Lung (tissue), 12 donors: ENCODE measurements around the gene CACNA1I. TPM values are rescaled to one million over a fixed set of nuclear protein-coding genes. Genes with fewer than 3 reads are reported as not detected.
"Not testable (repeated sequence)": the region's sequence is repeated elsewhere in the genome, so short reads cannot be mapped to it uniquely, and the experiment has no call there.

Source experiments
- ATAC-seq: fragments of 200-7000 bp; cut with Tn5 transposase; one replicate; pipeline ENCODE4 v1.9.1; 2020; ENCODE audit warnings: moderate number of reproducible peaks; ENCODE audit not compliant: insufficient read depth, low FRiP score
- DNase-seq, 3 donors: peaks; one replicate each; pipeline ENCODE4 v3.0.0-alpha.2; 2013 to 2017
- H3K27ac ChIP-seq, 2 donors: one replicate each; pipeline ENCODE4 v1.5.1; 2013; ENCODE audit warnings: mild to moderate bottlenecking in 2 of 2, moderate library complexity in 2 of 2, control low read depth in 1 of 2, inconsistent platforms in 1 of 2, low read depth in 1 of 2, low read length in 1 of 2
- H3K27me3 ChIP-seq, 3 donors: one replicate each; pipeline ENCODE4 v1.5.1; 2013; ENCODE audit warnings: low read length in 2 of 3; ENCODE audit not compliant: control insufficient read depth in 3 of 3, insufficient read depth in 3 of 3
- H3K36me3 ChIP-seq, 4 donors: one replicate each; pipeline ENCODE4 v1.5.1; 2013; ENCODE audit warnings: low read length in 4 of 4, mild to moderate bottlenecking in 1 of 4, moderate library complexity in 1 of 4; ENCODE audit not compliant: control insufficient read depth in 4 of 4, insufficient read depth in 4 of 4
- H3K4me1 ChIP-seq, 5 donors: one replicate each; pipeline ENCODE4 v1.5.1; 2013; ENCODE audit warnings: low read length in 5 of 5, mild to moderate bottlenecking in 2 of 5, moderate library complexity in 1 of 5; ENCODE audit not compliant: control insufficient read depth in 5 of 5, insufficient read depth in 5 of 5
- H3K4me3 ChIP-seq: one replicate; pipeline ENCODE4 v1.5.1; 2013; ENCODE audit warnings: mild to moderate bottlenecking, control low read depth, moderate library complexity
- H3K9ac ChIP-seq, 2 donors: one replicate each; pipeline ENCODE4 v1.5.1; 2013; ENCODE audit warnings: low read length in 2 of 2, control low read depth in 1 of 2; ENCODE audit not compliant: insufficient read depth in 1 of 2
- H3K9me3 ChIP-seq, 4 donors: one replicate each; pipeline ENCODE4 v1.5.1; 2013; ENCODE audit warnings: low read length in 3 of 4, mild to moderate bottlenecking in 1 of 4, moderate library complexity in 1 of 4; ENCODE audit not compliant: control insufficient read depth in 4 of 4, insufficient read depth in 3 of 4
- WGBS, 2 donors: extraction: QIAGEN DNeasy Blood & Tissue Kit; methylation state at CpG; one replicate each; pipeline ENCODE4 v1.1.7; 2013; 5-methylcytosine and 5-hydroxymethylcytosine counted together
- polyA plus RNA-seq, 2 donors: library from polyadenylated mRNA; stranded (reverse); fragments of 200-250 nt; gene quantifications; one replicate each; pipeline ENCODE4 v1.2.1, GENCODE V29; 2013
- total RNA-seq, 2 donors: library from RNA; depleted of rRNA in 1 of 2; stranded (reverse); fragments of >200 nt in 1 of 2; gene quantifications; one replicate each; pipeline ENCODE4 v1.2.1, GENCODE V29; 2014 to 2021
- TF ChIP-seq, protein P1 (sequence below): IDR thresholded peaks from 2 replicates; pipeline ENCODE4 v1.5.1; 2012; ENCODE audit warnings: mild to moderate bottlenecking; ENCODE audit errors: control extremely low read depth, extremely low read depth
- donor health status: control.
- donor health status: control.
- donor health status: Bipolar disorder and iron deficiency.
- donor health status: healthy.
- donor health status: DM: yes; HTN: yes; CAD: no.

CACNA1I gene
- total and polyA plus RNA-seq, 4 donors = 0.07 to 0.22 (median 0.16) TPM

GRCh38 chr22:39733191-39733590 lies 162.6 kb downstream of the CACNA1I start:
- DNase-seq = no peak
- no peaks in the 10 kb centered on the region for H3K4me1 ChIP-seq
- no peak overlapping the region for H3K4me3 ChIP-seq
- no peaks in the 10 kb centered on the region for H3K36me3 ChIP-seq
- ATAC-seq = no peak
- H3K9me3 ChIP-seq = peaks cover 0 to 12% (median 0%) of the 10 kb centered on the region in 4 donors
- H3K9ac ChIP-seq = no peak overlapping the region
- 86 to 89% methylated on average over 2 of the region's 2 CpGs for WGBS, 2 donors
- peaks cover 0 to 20% (median 0%) of the 10 kb centered on the region in 3 donors for H3K27me3 ChIP-seq
- H3K27ac ChIP-seq = no peak overlapping the region
- TF ChIP-seq, protein P1, sequence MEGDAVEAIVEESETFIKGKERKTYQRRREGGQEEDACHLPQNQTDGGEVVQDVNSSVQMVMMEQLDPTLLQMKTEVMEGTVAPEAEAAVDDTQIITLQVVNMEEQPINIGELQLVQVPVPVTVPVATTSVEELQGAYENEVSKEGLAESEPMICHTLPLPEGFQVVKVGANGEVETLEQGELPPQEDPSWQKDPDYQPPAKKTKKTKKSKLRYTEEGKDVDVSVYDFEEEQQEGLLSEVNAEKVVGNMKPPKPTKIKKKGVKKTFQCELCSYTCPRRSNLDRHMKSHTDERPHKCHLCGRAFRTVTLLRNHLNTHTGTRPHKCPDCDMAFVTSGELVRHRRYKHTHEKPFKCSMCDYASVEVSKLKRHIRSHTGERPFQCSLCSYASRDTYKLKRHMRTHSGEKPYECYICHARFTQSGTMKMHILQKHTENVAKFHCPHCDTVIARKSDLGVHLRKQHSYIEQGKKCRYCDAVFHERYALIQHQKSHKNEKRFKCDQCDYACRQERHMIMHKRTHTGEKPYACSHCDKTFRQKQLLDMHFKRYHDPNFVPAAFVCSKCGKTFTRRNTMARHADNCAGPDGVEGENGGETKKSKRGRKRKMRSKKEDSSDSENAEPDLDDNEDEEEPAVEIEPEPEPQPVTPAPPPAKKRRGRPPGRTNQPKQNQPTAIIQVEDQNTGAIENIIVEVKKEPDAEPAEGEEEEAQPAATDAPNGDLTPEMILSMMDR = no peak

GRCh38 chr22:39734046-39734445 lies 163.5 kb downstream of the CACNA1I start:
- not testable (repeated sequence) for DNase-seq, H3K36me3 ChIP-seq, H3K4me3 ChIP-seq, H3K27ac ChIP-seq, H3K9ac ChIP-seq, H3K9me3 ChIP-seq, ATAC-seq, H3K4me1 ChIP-seq
- 72 to 75% methylated on average over 1 of the region's 1 CpG for whole genome bisulfite sequencing, 2 donors
- H3K27me3 ChIP-seq = peaks cover 0 to 20% (median 0%) of the 10 kb centered on the region in 3 donors

DNA sequence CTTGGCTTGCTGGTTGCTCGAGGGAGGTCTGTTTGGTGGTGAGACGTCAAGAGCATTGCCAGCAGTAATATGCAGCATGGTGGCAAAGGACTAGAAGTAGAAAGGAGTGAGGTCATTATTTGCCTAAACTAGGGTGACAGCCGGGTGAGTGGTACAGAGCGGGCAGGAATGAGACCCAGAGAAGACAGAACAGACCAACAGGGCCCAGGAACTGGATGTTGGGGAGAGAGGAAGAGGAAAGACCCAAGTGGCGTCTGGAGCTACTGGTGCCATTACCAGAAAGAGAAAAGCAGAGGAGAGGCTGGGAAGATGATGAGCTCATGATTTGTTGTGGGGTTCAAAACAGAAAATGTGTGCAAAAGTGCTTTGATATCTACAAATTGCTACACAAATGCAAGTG lies 164.3 kb downstream of the CACNA1I start:
- Histone ChIP-seq H3K27ac (no peak overlapping the region), H3K4me1 (no peaks in the 10 kb centered on the region), H3K9me3 (peaks cover 0 to 10% (median 2%) of the 10 kb centered on the region in 4 donors), H3K36me3 (no peaks in the 10 kb centered on the region), H3K9ac (no peak overlapping the region), H3K27me3 (peaks cover 0 to 20% (median 0%) of the 10 kb centered on the region in 3 donors), H3K4me3 (no peak overlapping the region)
- 85 to 92% methylated on average over 5 of the region's 5 CpGs for WGBS, 2 donors
- DNase-seq (no peak), ATAC-seq (no peak)
- TF ChIP-seq, protein P1 = no peak

DNA sequence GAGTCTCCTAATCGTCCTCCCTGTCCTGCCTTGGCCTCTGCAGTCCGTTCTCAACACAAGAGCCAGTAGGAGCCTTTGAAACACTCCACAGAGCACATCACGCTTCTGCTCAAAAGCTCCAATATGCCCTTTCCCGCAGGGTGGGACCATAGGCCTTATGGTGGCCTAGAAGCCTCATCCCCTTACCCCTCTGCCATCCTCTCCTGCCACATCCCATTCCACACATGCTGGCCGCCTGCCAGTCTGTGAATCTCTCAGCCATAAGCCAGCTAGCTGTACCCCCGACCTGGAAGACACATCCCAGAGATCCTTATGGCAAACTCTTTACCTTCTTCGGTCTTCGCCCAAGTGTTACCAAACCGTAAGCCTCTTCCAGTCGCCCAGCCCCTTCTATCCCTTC lies 165.2 kb downstream of the CACNA1I start:
- ATAC-seq = no peak
- no peak for DNase-seq
- H3K4me1 ChIP-seq = no peaks in the 10 kb centered on the region

More for the DNA sequence above, 165.2 kb downstream of the CACNA1I start:
- Histone ChIP-seq H3K9me3 (peaks cover 0 to 10% (median 3%) of the 10 kb centered on the region in 4 donors), H3K36me3 (no peaks in the 10 kb centered on the region), H3K4me3 (no peak overlapping the region), H3K9ac (no peak overlapping the region), H3K27ac (no peak overlapping the region), H3K27me3 (peaks cover 0 to 20% (median 0%) of the 10 kb centered on the region in 3 donors)
- 83 to 89% methylated on average over 10 of the region's 10 CpGs for WGBS, 2 donors
- TF ChIP-seq, protein P1 = no peak
